Embryonic facial prominence (tissue), 1 donor: ENCODE results near the gene ZNF467.

Source experiments
- DNase-seq: peaks from one replicate; pipeline ENCODE4 v3.0.0-alpha.2; 2016; ENCODE audit errors: extremely low spot score

The ZNF467 gene

GRCh38 chr7:149750122-149750845 is 23.1 kb downstream of the ZNF467 start:
- DNase-seq, result no peak

DNA sequence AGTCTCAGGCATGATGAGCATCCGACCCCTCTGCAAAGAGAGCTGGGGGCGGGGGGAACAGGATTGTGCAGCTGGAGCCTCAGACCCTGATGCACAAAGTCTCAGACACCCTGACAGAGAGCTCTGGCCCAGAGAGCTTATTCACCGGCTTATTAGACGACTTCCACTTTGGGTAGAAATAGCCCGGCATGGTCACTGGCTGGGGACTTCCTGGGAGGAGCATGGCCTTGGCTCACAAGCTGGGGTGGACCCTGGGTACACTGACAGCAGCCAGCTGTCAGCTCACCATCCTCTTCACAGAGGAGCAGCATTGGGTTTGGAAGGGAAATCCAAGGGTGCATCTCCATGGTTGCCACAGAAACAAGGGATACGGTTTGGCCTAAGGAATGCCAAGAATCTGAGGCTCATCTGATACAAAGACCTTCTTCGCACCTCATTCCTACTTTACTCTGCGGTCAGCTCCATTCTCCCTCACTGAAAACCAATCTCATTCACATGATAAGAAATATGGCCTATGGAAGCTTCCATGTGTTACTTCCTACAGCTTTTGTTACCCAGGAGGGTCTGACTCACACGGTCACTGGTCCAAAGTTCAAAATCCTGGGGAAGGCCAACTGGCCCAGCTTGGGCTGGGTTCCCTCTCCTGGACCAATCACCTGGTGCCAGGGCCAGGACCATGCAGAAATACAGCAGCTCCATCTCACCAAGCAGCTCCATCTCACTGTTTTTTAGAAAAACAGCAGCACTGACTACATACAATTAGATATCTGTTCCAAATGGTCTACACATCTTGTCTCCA is 25.1 kb downstream of the ZNF467 start:
- DNase-seq, result no peak

GRCh38 chr7:149743476-149744255 is 29.7 kb downstream of the ZNF467 start:
- no peak for DNase-seq

GRCh38 chr7:149742075-149742701 is 31.2 kb downstream of the ZNF467 start:
- no peak for DNase-seq

DNA sequence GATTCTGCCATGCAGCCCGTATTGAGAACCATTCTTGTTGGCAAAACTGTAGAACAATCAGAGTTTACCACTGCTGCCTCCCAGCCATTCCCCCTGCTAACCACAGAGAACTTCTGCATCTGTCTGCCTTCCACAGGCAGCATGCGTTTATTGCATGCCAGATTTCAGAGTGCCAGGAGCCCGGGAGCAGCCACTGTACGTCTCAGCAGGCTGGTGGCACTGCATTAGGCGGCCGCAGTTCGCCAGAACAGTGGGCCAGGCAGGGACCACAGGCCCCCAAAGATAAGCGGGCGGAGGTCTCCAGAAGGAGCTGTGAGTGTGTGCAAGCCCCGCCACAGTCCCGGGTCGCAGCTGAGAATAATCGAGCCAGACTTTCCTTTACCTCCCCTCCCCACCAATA is 31.8 kb downstream of the ZNF467 start:
- no peak for DNase-seq

DNA sequence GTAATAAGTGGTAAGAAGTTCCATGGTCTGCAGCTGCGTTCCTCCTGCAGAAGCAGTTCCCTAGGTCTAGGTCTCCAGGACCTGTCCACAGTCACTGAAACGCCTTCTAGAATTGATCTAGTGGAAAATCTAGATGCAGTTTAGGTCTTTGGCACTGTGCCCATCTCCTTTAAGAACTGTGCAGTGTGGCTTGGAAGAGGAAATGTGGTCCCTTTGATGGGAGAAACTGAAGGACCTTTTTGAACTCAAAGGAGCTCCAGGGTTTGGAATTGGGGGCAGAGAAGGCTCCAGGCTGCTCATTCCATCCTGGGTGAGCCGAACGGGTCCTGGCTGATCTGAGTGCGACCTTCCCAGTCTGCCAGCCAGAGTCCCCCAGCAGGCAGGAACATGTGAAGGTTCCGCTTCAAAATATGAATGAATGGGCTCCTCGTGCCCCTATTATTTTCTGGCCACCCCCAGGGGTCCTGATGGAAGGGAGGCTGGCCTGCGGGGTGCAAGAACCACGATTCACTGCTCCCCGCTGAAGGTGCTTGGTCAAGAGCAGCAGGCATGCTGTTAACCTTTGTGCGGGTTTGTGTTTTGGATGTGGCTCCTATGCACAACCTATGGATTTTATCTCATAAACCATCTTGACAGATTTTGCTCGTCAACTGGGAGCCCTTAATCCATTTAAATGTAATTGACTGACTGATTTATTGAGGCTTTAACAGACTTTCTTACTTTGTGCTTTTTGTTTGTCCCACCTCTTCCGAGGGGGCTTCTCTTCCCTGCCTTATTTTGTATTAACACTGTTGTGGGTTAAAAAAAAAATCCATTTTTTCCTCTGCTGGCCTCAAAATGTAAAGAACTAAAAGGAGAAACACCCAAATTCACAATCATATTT is 36.7 kb downstream of the ZNF467 start:
- no peak for DNase-seq

DNA sequence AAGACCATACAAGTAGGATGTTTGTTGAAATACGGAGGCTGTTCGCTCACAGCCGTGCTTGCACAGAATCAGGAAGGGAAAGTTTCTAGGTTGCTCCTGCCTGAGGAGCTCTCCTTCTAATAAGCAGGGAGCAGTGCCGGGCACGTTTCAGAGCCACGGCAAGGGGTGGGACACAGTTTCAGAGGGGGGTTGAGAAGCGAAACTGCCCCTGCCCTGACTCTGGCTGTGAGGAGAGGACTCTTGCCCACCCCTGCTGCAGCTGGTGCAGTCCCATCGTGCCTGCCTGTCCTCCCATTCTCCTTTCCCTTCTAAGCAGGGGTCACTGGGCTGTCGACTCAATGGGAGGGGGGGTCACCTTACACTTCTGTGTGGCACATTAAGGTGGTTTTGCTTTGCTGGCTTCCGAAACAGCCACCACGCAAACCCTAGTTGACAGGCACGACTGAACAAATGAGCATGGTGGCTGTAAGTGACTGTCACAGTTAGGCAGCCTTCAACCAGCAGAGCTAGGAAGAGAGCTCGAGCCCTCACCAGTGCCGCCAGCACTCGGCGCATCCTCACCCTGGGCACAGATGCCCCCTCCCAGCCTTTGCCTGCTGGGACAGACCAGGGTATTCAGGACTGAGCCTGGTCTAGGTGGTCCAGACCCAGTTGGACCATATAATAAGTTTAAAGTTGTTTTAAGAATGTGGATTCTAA is 37.5 kb downstream of the ZNF467 start:
- no peak for DNase-seq

- no peak for DNase-seq
These were observed 38.2 kb downstream of the ZNF467 start for GRCh38 chr7:149735181-149735602.

GRCh38 chr7:149734791-149735075 is 38.7 kb downstream of the ZNF467 start:
- no peak for DNase-seq

- no peak for DNase-seq
These were observed 39.2 kb downstream of the ZNF467 start for GRCh38 chr7:149733924-149734790.

DNA sequence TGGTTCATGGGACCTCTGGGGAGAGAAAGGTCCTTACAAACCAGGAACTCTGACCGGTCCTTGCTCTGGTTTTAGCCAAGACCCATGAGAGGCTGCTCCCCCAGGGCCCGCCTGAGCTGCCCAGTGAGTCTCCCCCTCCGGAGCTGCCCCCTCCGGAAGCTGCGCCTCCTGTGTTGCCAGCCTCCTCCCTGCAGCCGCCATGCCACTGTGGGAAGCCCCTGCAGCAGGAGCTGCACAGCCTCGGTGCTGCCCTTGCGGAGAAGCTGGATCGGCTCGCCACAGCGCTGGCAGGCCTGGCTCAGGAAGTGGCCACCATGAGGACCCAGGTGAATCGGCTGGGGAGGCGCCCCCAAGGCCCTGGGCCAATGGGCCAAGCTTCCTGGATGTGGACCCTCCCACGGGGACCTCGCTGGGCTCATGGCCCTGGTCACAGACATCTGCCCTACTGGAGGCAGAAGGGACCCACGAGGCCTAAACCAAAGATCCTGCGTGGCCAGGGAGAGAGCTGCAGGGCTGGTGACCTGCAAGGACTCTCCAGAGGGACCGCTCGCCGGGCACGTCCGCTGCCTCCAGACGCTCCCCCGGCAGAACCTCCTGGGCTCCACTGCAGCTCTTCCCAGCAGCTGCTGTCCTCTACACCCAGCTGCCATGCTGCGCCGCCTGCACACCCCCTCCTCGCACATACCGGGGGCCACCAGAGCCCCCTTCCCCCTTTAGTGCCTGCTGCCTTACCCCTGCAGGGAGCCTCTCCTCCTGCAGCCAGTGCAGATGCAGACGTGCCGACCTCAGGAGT is 40.1 kb downstream of the ZNF467 start:
- no peak for DNase-seq

GRCh38 chr7:149732611-149733010 is 40.8 kb downstream of the ZNF467 start:
- no peak for DNase-seq

- DNase-seq, result no peak
These were observed 41.3 kb downstream of the ZNF467 start for GRCh38 chr7:149732111-149732561.

GRCh38 chr7:149731207-149731955 is 42.0 kb downstream of the ZNF467 start:
- no peak for DNase-seq

- no peak for DNase-seq
These were observed 43.2 kb downstream of the ZNF467 start for GRCh38 chr7:149729983-149730801.

GRCh38 chr7:149729586-149729982 is 43.8 kb downstream of the ZNF467 start:
- DNase-seq, result no peak
